Calu3 (cell line): ENCODE results near the gene HSPA1B. TPM values are rescaled to one million over a fixed set of nuclear protein-coding genes. Genes with fewer than 3 reads are reported as not detected.
"Not testable (repeated sequence)": the region's sequence is repeated elsewhere in the genome, so short reads cannot be mapped to it uniquely, and the experiment has no call there.

Experiments
- BruUV-seq: library from RNA; stranded (reverse); fragments of 400-500 nt; replicated peaks from 2 replicates; lab custom pipeline; 2021; lab: Mats Ljungman, UMichigan
- CTCF ChIA-PET: fragments of 300-600 bp; sonication (Branson Sonifier 250); formaldehyde crosslinking; loops from one replicate; lab custom pipeline; 2022; ENCODE audit warnings: antibody characterized with exemption; lab: Charles Lee
- DNase-seq: peaks from one replicate; pipeline ENCODE4 v3.0.0; 2022
- H3K27ac Mint-ChIP-seq: one replicate; pipeline ENCODE4 v1.8.0; 2022; ENCODE audit warnings: mixed read lengths; ENCODE audit not compliant: unreplicated experiment
- H3K27me3 Mint-ChIP-seq: one replicate; pipeline ENCODE4 v1.8.0; 2022; ENCODE audit warnings: mixed read lengths; ENCODE audit not compliant: unreplicated experiment
- H3K36me3 Mint-ChIP-seq: one replicate; pipeline ENCODE4 v1.8.0; 2022; ENCODE audit warnings: mild to moderate bottlenecking, moderate library complexity, mixed read lengths; ENCODE audit not compliant: insufficient read depth, unreplicated experiment
- H3K4me1 Mint-ChIP-seq: one replicate; pipeline ENCODE4 v1.8.0; 2022; ENCODE audit warnings: mild to moderate bottlenecking, low read depth, mixed read lengths; ENCODE audit not compliant: unreplicated experiment
- H3K4me3 Mint-ChIP-seq: one replicate; pipeline ENCODE4 v1.8.0; 2022; ENCODE audit warnings: mild to moderate bottlenecking, low read depth, moderate library complexity, mixed read lengths; ENCODE audit not compliant: unreplicated experiment
- H3K9me3 Mint-ChIP-seq: one replicate; pipeline ENCODE4 v1.8.0; 2022; ENCODE audit warnings: low read depth, mixed read lengths; ENCODE audit not compliant: unreplicated experiment
- CTCF ChIP-seq: fragments of 200-600 bp; IDR thresholded peaks from one replicate; pipeline ENCODE4 v1.8.0; 2022; ENCODE audit warnings: antibody characterized with exemption; ENCODE audit not compliant: unreplicated experiment
- intact Hi-C: fragments of 100-400 bp; cut with micrococcal nuclease; formaldehyde crosslinking; loops from one replicate; pipeline ENCODE4 v1.10.0; 2022; ENCODE audit not compliant: unreplicated experiment
- total RNA-seq: library from RNA; stranded (reverse); gene quantifications from 2 replicates; pipeline ENCODE4 v1.2.3, GENCODE V29; 2022

Gene HSPA1B
- total RNA-seq, 1 experiment from 2014 or later: 705 TPM

GRCh38 chr6:31813465-31813849 is 14.1 kb upstream of the HSPA1B start:
- intact Hi-C loops: no loop called here
- Mint-ChIP-seq H3K4me3 (peak overlapping the region; percentile 79), H3K36me3 (peaks cover 36% of the 10 kb centered on the region), H3K27me3 (no peaks in the 10 kb centered on the region), H3K27ac (peak overlapping the region; percentile 97), H3K4me1 (peaks cover 18% of the 10 kb centered on the region), H3K9me3 (no peaks in the 10 kb centered on the region)
- no peak for TF ChIP-seq CTCF
- DNase-seq: no peak
- CTCF ChIA-PET: interaction anchor here (1.8 to 2.7 kb wide), 4 partner anchors 8 to 38 kb away, joined by 5 to 19 read pairs (median 8); partner anchors contain the start of genes HSPA1B and VARS1
- BruUV-seq: no TSS peak

GRCh38 chr6:31814677-31815024 is 12.9 kb upstream of the HSPA1B start:
- Mint-ChIP-seq H3K9me3 (no peaks in the 10 kb centered on the region), H3K27ac (peak overlapping the region; percentile 97), H3K4me1 (peaks cover 19% of the 10 kb centered on the region), H3K4me3 (peak overlapping the region; percentile 79), H3K36me3 (peaks cover 48% of the 10 kb centered on the region), H3K27me3 (no peaks in the 10 kb centered on the region)
- DNase-seq: peak; percentile 99
- CTCF ChIA-PET: interaction anchor here (0.5 to 2.7 kb wide), 21 partner anchors 7 to 1298 kb away, joined by 3 to 19 read pairs (median 7); partner anchors contain the start of genes ABHD16A, HSPA1B, LSM2 and LY6G5C
- BruUV-seq: no TSS peak
- no peak for TF ChIP-seq CTCF
- intact Hi-C loops: no loop called here

- Mint-ChIP-seq H3K4me3 (peak within 1 kb of the TSS; percentile 79), H3K27ac (peak within 1 kb of the TSS; percentile 97), H3K27me3 (no peaks in the 10 kb centered on the region), H3K9me3 (no peaks in the 10 kb centered on the region), H3K36me3 (peaks cover 54% of the 10 kb centered on the region), H3K4me1 (peaks cover 25% of the 10 kb centered on the region)
- intact Hi-C loops: no loop called here
- TF ChIP-seq CTCF: no peak
- no TSS peak for BruUV-seq
- CTCF ChIA-PET: interaction anchor here (0.5 to 2.7 kb wide), 21 partner anchors 9 to 1299 kb away, joined by 3 to 19 read pairs (median 6); partner anchors contain the start of genes ABHD16A, CLIC1, HSPA1B and LSM2
- peak; percentile 100 for DNase-seq
Measured at GRCh38 chr6:31815025-31815838, 12.3 kb upstream of the HSPA1B start, which contains the start of the genes HSPA1A and HSPA1L. Gene HSPA1A, plus strand, starts transcription at chr6:31815543. Its CDS starts 214 bp downstream, at chr6:31815757. Gene HSPA1L, minus strand, starts transcription at chr6:31815283. Its CDS starts 3,311 bp downstream, at chr6:31811972.

- Mint-ChIP-seq H3K27ac (peak overlapping the region; percentile 40), H3K36me3 (peaks cover 75% of the 10 kb centered on the region), H3K4me1 (peaks cover 42% of the 10 kb centered on the region), H3K4me3 (peak overlapping the region; percentile 89)
- H3K27me3 Mint-ChIP-seq, intact Hi-C loops, DNase-seq, BruUV-seq, H3K9me3 Mint-ChIP-seq: not testable (repeated sequence)
- CTCF ChIA-PET: interaction anchor here (0.6 to 1.0 kb wide), 3 partner anchors 11 to 22 kb away, joined by 3 to 4 read pairs (median 3); partner anchors contain the start of genes LSM2 and VARS1
Measured at GRCh38 chr6:31817133-31817928, 10.2 kb upstream of the HSPA1B start.

- intact Hi-C loops, BruUV-seq, H3K27me3 Mint-ChIP-seq, H3K9me3 Mint-ChIP-seq, DNase-seq: not testable (repeated sequence)
- CTCF ChIA-PET: interaction anchor here (0.7 to 1.6 kb wide), 3 partner anchors 11 to 45 kb away, joined by 3 to 4 read pairs (median 3); partner anchors contain the start of genes LSM2 and VARS1
- Mint-ChIP-seq H3K4me3 (peak overlapping the region; percentile 89), H3K4me1 (peaks cover 44% of the 10 kb centered on the region), H3K36me3 (peaks cover 82% of the 10 kb centered on the region), H3K27ac (peak overlapping the region; percentile 40)
Measured at GRCh38 chr6:31817929-31818511, 9.5 kb upstream of the HSPA1B start.
